Stimulated activated CD8-positive, alpha-beta memory T cell treated with anti-CD3 and anti-CD28 coated beads, Interleukin-12 subunit alpha, Interleukin-12 subunit beta, amount 100 ng/mL, for 1 hour (primary cell): ENCODE measurements around the gene HES3.

ENCODE experiments used
- DNase-seq: peaks from one replicate; pipeline ENCODE4 v3.0.0-alpha.2; 2020; ENCODE audit warnings: low read depth

HES3 gene

GRCh38 chr1:6279613-6280383 is 35.8 kb downstream of the HES3 start:
- no peak for DNase-seq

GRCh38 chr1:6280761-6281451 is 36.9 kb downstream of the HES3 start:
- no peak for DNase-seq

- DNase-seq: no peak
Measured at GRCh38 chr1:6281511-6282402, 37.8 kb downstream of the HES3 start.

- DNase-seq: no peak
Measured at GRCh38 chr1:6282577-6283270, 38.7 kb downstream of the HES3 start.

- no peak for DNase-seq
Measured at GRCh38 chr1:6285336-6285735, 41.4 kb downstream of the HES3 start.

GRCh38 chr1:6286266-6286665 is 42.3 kb downstream of the HES3 start:
- no peak for DNase-seq

- DNase-seq: no peak
Measured at GRCh38 chr1:6287029-6287428, 43.0 kb downstream of the HES3 start.

- no peak for DNase-seq
Measured at GRCh38 chr1:6287431-6287886, 43.5 kb downstream of the HES3 start.

- DNase-seq: no peak
Measured at GRCh38 chr1:6288026-6288425, 44.0 kb downstream of the HES3 start.

- no peak for DNase-seq
Measured at GRCh38 chr1:6288665-6289064, 44.7 kb downstream of the HES3 start.

- DNase-seq: no peak
Measured at GRCh38 chr1:6292102-6292501, 48.1 kb downstream of the HES3 start.

GRCh38 chr1:6294080-6294889 is 50.3 kb downstream of the HES3 start:
- DNase-seq: no peak

GRCh38 chr1:6294890-6295556 is 51.0 kb downstream of the HES3 start:
- DNase-seq: no peak
